ENCODE data around the gene NUDT14. TPM values are rescaled to one million over a fixed set of nuclear protein-coding genes. Genes with fewer than 3 reads are reported as not detected.

The NUDT14 gene
- total and polyA plus RNA-seq, 7 donors, result 14.7 to 45.4 (median 23.3) TPM

DNA sequence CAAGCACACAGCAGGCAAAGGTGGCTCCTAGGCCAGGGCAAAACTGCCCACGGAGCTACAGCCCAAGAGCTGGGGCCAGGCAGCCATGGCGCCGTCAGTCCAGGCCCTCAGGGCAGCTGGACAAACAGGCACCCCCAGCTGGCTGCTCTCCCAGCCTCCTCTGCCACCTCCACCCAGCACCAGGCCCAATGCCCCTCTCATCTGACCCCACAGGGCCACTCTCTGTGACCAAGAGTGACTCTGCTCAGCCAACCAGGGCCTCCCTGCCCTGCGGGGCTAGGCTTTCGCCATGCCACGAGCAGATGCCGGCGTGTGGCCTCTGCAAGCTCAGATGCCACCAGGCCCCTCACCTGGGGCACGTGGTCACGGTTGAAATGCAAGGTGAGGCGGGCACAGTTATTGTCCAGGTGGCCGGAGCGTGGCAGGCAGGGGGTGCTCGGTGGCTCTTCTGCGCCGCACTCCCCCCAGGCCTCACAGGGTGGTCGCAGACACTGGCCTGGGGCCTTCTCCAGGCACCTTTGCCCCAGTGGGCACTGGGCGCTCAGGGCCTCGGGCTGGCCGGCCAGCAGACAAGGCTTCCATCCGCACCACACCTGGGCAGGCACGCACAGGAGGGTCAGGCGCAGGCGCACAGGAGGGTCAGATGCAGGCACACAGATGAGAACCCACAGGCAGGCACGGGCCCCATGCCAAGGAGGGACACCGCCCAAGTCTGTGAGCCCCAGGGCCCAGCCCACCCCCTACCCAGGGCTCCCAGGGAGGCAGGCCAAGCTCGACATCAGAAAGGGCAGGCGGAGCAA, 35.5 kb downstream of the NUDT14 start:
- DNase-seq (peak; percentile 13 to 40), ATAC-seq (no peak)
- TF ChIP-seq, protein P1, sequence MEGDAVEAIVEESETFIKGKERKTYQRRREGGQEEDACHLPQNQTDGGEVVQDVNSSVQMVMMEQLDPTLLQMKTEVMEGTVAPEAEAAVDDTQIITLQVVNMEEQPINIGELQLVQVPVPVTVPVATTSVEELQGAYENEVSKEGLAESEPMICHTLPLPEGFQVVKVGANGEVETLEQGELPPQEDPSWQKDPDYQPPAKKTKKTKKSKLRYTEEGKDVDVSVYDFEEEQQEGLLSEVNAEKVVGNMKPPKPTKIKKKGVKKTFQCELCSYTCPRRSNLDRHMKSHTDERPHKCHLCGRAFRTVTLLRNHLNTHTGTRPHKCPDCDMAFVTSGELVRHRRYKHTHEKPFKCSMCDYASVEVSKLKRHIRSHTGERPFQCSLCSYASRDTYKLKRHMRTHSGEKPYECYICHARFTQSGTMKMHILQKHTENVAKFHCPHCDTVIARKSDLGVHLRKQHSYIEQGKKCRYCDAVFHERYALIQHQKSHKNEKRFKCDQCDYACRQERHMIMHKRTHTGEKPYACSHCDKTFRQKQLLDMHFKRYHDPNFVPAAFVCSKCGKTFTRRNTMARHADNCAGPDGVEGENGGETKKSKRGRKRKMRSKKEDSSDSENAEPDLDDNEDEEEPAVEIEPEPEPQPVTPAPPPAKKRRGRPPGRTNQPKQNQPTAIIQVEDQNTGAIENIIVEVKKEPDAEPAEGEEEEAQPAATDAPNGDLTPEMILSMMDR (IDR thresholded peaks at IDR 0.05), result no peak
- 93 to 94% (median 93%) methylated on average over 25 to 28 of the region's 28 CpGs for WGBS, 3 donors
- Histone ChIP-seq H3K9me3 (peaks cover under 1% of the 10 kb centered on the region), H3K27me3 (ENCODE audit: insufficient read depth in 3 of 3, low read length in 2 of 3) (no peaks in the 10 kb centered on the region), H3K36me3 (ENCODE audit: insufficient read depth in 1 of 2, low read depth in 1 of 2) (peaks cover 0 to 87% of the 10 kb centered on the region in 2 donors), H3K4me3 (no peak overlapping the region), H3K27ac (no peak overlapping the region), H3K4me1 (no peaks in the 10 kb centered on the region)
- intact Hi-C loops (cut with DNase I), result no loop called here

GRCh38 chr14:105144666-105145380, 36.3 kb downstream of the NUDT14 start:
- Histone ChIP-seq H3K4me3 (no peak overlapping the region), H3K36me3 (ENCODE audit: insufficient read depth in 1 of 2, low read depth in 1 of 2) (peaks cover 0 to 85% of the 10 kb centered on the region in 2 donors), H3K9me3 (peaks cover 8% of the 10 kb centered on the region), H3K27ac (no peak overlapping the region), H3K27me3 (ENCODE audit: insufficient read depth in 3 of 3, low read length in 2 of 3) (no peaks in the 10 kb centered on the region), H3K4me1 (no peaks in the 10 kb centered on the region)
- 92 to 94% (median 94%) methylated on average over 28 to 32 of the region's 32 CpGs for WGBS, 3 donors
- ATAC-seq, result no peak
- intact Hi-C loops (cut with DNase I), result no loop called here
- peak in 1 of 2 donors; percentile 47 for DNase-seq
- TF ChIP-seq, protein P1 (IDR thresholded peaks at IDR 0.05), result no peak

- TF ChIP-seq, protein P1 (IDR thresholded peaks at IDR 0.05), result no peak
- intact Hi-C loops (cut with DNase I), result no loop called here
- Histone ChIP-seq H3K36me3 (ENCODE audit: insufficient read depth in 1 of 2, low read depth in 1 of 2) (peaks cover 0 to 84% of the 10 kb centered on the region in 2 donors), H3K27me3 (ENCODE audit: insufficient read depth in 3 of 3, low read length in 2 of 3) (no peaks in the 10 kb centered on the region), H3K9me3 (peaks cover 11% of the 10 kb centered on the region), H3K4me1 (no peaks in the 10 kb centered on the region), H3K4me3 (no peak overlapping the region), H3K27ac (no peak overlapping the region)
- DNase-seq, result peak in 1 of 2 donors; percentile 51
- whole genome bisulfite sequencing, 3 donors, result 94% methylated on average over 14 to 16 of the region's 16 CpGs
- no peak for ATAC-seq
Measured at GRCh38 chr14:105144026-105144665, 37.0 kb downstream of the NUDT14 start.

DNA sequence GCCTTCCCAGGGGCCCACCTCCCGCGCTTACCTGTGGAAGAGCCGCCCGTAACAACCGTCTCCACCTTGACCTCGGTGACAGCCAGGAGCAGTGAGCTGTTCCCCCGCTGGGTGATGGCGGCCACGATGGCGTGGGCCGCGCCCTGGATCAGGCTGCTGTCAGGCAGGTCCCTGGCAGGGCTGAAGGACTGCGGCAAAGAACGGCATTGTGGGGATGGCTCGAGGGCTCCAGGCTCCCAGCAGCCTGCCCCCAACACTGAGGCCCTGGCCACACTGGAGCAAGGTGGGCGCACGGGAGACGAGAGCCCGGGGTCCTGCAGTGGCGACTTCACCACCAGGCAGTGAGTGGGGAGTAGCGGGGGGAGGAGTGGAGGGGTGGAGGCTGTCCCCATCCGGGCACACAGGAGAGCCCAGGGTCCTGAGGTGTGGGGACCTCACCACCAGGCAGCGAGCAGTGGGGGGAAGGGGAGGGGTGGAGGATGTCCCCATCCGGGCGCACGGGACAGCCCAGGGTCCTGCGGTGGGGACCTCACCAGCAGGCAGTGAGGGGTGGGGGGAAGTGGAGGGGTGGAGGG, 37.6 kb downstream of the NUDT14 start:
- WGBS, 3 donors, result 92 to 97% (median 94%) methylated on average over 24 to 27 of the region's 27 CpGs
- peaks cover 0 to 78% of the 10 kb centered on the region in 2 donors for H3K36me3 ChIP-seq (ENCODE audit: insufficient read depth in 1 of 2, low read depth in 1 of 2)
- no peak overlapping the region for H3K4me3 ChIP-seq
- peaks cover 11% of the 10 kb centered on the region for H3K9me3 ChIP-seq
- intact Hi-C loops (cut with DNase I), result no loop called here
- no peak overlapping the region for H3K27ac ChIP-seq
- ATAC-seq (no peak), DNase-seq (peak in 1 of 2 donors; percentile 41)
- H3K4me1 ChIP-seq, result no peaks in the 10 kb centered on the region
- TF ChIP-seq, protein P1 (IDR thresholded peaks at IDR 0.05), result no peak
- H3K27me3 ChIP-seq (ENCODE audit: insufficient read depth in 3 of 3, low read length in 2 of 3), result no peaks in the 10 kb centered on the region

Measured in psoas muscle (tissue), 8 donors.